Panc1 (cell line): ENCODE results near the gene FAAP24. TPM values are rescaled to one million over a fixed set of nuclear protein-coding genes. Genes with fewer than 3 reads are reported as not detected.

ENCODE experiments used
- ATAC-seq: fragments of 200-7000 bp; cut with Tn5 transposase; 2 replicates; pipeline ENCODE4 v1.9.1; 2020; ENCODE audit warnings: mild to moderate bottlenecking, moderate library complexity
- BruUV-seq: library from RNA; stranded (reverse); fragments of 400-500 nt; replicated peaks from 2 replicates; lab custom pipeline; 2021; lab: Mats Ljungman, UMichigan
- CTCF ChIA-PET: fragments of 300-600 bp; sonication (Branson Sonifier 250); formaldehyde crosslinking; loops from one replicate; lab custom pipeline; 2022; ENCODE audit warnings: antibody characterized with exemption; lab: Charles Lee
- POLR2A ChIA-PET: fragments of 300-600 bp; sonication (Branson Sonifier 250); formaldehyde crosslinking; loops from one replicate; lab custom pipeline; 2022; ENCODE audit warnings: antibody characterized with exemption; lab: Charles Lee
- DNase-seq: peaks from one replicate; pipeline ENCODE4 v3.0.0-alpha.2; 2010; ENCODE audit warnings: low read depth, low spot score
- H3K27ac ChIP-seq: 2 replicates; pipeline ENCODE4 v1.5.1; 2011; ENCODE audit warnings: mild to moderate bottlenecking, low read length, inconsistent platforms
- H3K27me3 ChIP-seq: fragments of 200-500 bp; sonication (Bioruptor generic); 2 replicates; pipeline ENCODE4 v1.6.0; 2014; ENCODE audit warnings: low read length, inconsistent platforms; ENCODE audit not compliant: control insufficient read depth, insufficient read depth
- H3K36me3 ChIP-seq: fragments of 200-500 bp; sonication (Bioruptor generic); 2 replicates; pipeline ENCODE4 v1.5.1; 2014; ENCODE audit warnings: inconsistent platforms, mild to moderate bottlenecking, low read length, moderate library complexity; ENCODE audit not compliant: control insufficient read depth, insufficient read depth
- H3K4me1 ChIP-seq: 2 replicates; pipeline ENCODE4 v1.5.1; 2011; ENCODE audit warnings: inconsistent platforms, mild to moderate bottlenecking, low read length, moderate library complexity; ENCODE audit not compliant: control insufficient read depth, insufficient read depth
- H3K4me3 ChIP-seq, 2 experiments: 2 replicates each; pipeline ENCODE4 v1.5.1; 2011 to 2012; ENCODE audit warnings: low read depth in 2 of 2, low read length in 2 of 2, mild to moderate bottlenecking in 2 of 2, inconsistent platforms in 1 of 2, moderate library complexity in 1 of 2
- H3K9me3 ChIP-seq: fragments of 200-500 bp; sonication (Bioruptor generic); 2 replicates; pipeline ENCODE4 v1.5.1; 2014; ENCODE audit warnings: low read depth, mild to moderate bottlenecking, inconsistent platforms, low read length, moderate library complexity; ENCODE audit not compliant: control insufficient read depth, insufficient read depth
- POLR2AphosphoS5 ChIP-seq: IDR thresholded peaks from 2 replicates; pipeline ENCODE4 v1.6.1; 2012; ENCODE audit warnings: mild to moderate bottlenecking, low read depth, low read length, moderate library complexity
- SIN3A ChIP-seq: IDR thresholded peaks from 2 replicates; pipeline ENCODE4 v1.6.1; 2012; ENCODE audit warnings: low read depth, mild to moderate bottlenecking, low read length, moderate library complexity, borderline replicate concordance; ENCODE audit not compliant: insufficient read depth
- TCF7L2 ChIP-seq: IDR thresholded peaks from 2 replicates; pipeline ENCODE4 v1.6.1; 2011; ENCODE audit warnings: mild to moderate bottlenecking, low read depth, low read length, inconsistent platforms
- in situ Hi-C: cut with HindIII; loops from 2 replicates; pipeline ENCODE4 v1.10.0; 2016; ENCODE audit warnings: low sequenced_read_pairs, low pct_unique_long_range_greater_than_20kb
- intact Hi-C: fragments of 100-400 bp; cut with micrococcal nuclease; formaldehyde crosslinking; loops from one replicate; pipeline ENCODE4 v1.10.0; 2022; ENCODE audit not compliant: unreplicated experiment
- total RNA-seq: library from RNA; stranded (reverse); gene quantifications from one replicate; pipeline ENCODE4 v1.2.1, GENCODE V29; 2021; ENCODE audit not compliant: unreplicated experiment
- TF ChIP-seq, protein P1 (sequence below), 2 experiments: IDR thresholded peaks; 2 replicates each; pipeline ENCODE4 v1.6.1; 2011 to 2012; ENCODE audit warnings: low read depth in 2 of 2, control low read depth in 1 of 2, low read length in 1 of 2, mild to moderate bottlenecking in 1 of 2, moderate library complexity in 1 of 2; ENCODE audit not compliant: insufficient read depth in 1 of 2
- TF ChIP-seq, protein P2 (sequence below): fragments of 450-650 bp; IDR thresholded peaks from 2 replicates; pipeline ENCODE4 v1.5.1; 2017; ENCODE audit warnings: mild to moderate bottlenecking

Gene FAAP24
- total RNA-seq, 1 experiment from 2014 or later: 16.0 TPM

DNA sequence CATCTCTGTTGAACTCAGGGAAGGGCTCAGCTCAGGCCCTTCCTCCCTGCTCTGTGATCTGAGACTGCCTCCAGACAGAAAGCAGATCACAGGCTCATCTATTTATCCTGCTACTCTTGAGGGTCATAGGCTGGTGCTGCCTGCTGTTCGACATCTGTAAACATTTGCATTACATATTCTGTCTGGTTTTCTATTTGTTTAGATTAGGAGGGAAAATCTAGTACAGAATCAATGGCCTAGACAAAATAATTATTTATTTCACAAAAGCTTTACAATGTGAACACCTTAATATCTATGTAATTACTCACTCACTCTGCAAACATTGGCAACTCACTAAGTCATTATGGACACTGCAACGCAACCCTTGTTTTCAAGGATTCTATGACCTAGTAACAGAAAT is 43.2 kb upstream of the FAAP24 start:
- H3K4me1 ChIP-seq: no peaks in the 10 kb centered on the region
- POLR2A ChIA-PET: no interaction called here
- intact Hi-C loops: no loop called here
- H3K4me3 ChIP-seq: no peak overlapping the region
- H3K36me3 ChIP-seq: no peaks in the 10 kb centered on the region
- no peak for TF ChIP-seq TCF7L2
- TF ChIP-seq, protein P1, sequence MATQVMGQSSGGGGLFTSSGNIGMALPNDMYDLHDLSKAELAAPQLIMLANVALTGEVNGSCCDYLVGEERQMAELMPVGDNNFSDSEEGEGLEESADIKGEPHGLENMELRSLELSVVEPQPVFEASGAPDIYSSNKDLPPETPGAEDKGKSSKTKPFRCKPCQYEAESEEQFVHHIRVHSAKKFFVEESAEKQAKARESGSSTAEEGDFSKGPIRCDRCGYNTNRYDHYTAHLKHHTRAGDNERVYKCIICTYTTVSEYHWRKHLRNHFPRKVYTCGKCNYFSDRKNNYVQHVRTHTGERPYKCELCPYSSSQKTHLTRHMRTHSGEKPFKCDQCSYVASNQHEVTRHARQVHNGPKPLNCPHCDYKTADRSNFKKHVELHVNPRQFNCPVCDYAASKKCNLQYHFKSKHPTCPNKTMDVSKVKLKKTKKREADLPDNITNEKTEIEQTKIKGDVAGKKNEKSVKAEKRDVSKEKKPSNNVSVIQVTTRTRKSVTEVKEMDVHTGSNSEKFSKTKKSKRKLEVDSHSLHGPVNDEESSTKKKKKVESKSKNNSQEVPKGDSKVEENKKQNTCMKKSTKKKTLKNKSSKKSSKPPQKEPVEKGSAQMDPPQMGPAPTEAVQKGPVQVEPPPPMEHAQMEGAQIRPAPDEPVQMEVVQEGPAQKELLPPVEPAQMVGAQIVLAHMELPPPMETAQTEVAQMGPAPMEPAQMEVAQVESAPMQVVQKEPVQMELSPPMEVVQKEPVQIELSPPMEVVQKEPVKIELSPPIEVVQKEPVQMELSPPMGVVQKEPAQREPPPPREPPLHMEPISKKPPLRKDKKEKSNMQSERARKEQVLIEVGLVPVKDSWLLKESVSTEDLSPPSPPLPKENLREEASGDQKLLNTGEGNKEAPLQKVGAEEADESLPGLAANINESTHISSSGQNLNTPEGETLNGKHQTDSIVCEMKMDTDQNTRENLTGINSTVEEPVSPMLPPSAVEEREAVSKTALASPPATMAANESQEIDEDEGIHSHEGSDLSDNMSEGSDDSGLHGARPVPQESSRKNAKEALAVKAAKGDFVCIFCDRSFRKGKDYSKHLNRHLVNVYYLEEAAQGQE (IDR thresholded peaks at IDR 0.05; ENCODE audit: insufficient read depth in 1 of 2, low read depth in 2 of 2, low read length in 1 of 2): no peak
- no peak for TF ChIP-seq POLR2AphosphoS5
- no peak for TF ChIP-seq SIN3A
- TF ChIP-seq, protein P2, sequence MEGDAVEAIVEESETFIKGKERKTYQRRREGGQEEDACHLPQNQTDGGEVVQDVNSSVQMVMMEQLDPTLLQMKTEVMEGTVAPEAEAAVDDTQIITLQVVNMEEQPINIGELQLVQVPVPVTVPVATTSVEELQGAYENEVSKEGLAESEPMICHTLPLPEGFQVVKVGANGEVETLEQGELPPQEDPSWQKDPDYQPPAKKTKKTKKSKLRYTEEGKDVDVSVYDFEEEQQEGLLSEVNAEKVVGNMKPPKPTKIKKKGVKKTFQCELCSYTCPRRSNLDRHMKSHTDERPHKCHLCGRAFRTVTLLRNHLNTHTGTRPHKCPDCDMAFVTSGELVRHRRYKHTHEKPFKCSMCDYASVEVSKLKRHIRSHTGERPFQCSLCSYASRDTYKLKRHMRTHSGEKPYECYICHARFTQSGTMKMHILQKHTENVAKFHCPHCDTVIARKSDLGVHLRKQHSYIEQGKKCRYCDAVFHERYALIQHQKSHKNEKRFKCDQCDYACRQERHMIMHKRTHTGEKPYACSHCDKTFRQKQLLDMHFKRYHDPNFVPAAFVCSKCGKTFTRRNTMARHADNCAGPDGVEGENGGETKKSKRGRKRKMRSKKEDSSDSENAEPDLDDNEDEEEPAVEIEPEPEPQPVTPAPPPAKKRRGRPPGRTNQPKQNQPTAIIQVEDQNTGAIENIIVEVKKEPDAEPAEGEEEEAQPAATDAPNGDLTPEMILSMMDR: no peak
- in situ Hi-C loops: no loop called here
- no peaks in the 10 kb centered on the region; the same call in 1 of the 2 replicates for H3K9me3 ChIP-seq
- DNase-seq (peak; percentile 47), ATAC-seq (peak; percentile 78)
- CTCF ChIA-PET: no interaction called here
- no TSS peak for BruUV-seq
- H3K27ac ChIP-seq: no peak overlapping the region
- no peaks in the 10 kb centered on the region for H3K27me3 ChIP-seq

DNA sequence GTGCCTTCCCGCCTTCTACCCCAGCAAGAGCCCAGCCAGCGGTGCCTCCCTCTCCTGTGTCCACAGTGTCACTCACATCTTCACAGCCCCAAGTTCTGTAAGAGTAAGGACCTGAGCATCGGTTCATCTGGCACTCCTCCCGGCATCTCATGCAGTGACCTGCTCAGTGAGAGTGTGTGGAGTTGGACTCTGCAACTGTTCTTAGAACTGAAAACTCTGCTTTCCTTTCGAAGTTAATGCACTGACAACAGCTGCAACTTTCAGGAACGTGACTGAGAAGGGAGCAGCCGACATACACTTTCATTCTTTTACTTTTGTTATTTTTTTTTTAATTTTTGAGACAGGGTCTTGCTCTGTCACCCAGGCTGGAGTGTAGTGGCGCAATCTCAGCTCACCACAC is 41.5 kb upstream of the FAAP24 start:
- Histone ChIP-seq H3K4me3 (no peak overlapping the region), H3K27me3 (no peaks in the 10 kb centered on the region), H3K4me1 (no peaks in the 10 kb centered on the region), H3K36me3 (no peaks in the 10 kb centered on the region), H3K9me3 (no peaks in the 10 kb centered on the region; the same call in 1 of the 2 replicates), H3K27ac (no peak overlapping the region)
- ATAC-seq: no peak
- ChIA-PET CTCF (no interaction called here), POLR2A (interaction anchor here (0.5 to 0.9 kb wide), 2 partner anchors 17 to 44 kb away, joined by 3 to 4 read pairs; no protein-coding TSS in a partner anchor)
- BruUV-seq: TSS peak; percentile 40
- TF ChIP-seq TCF7L2 (no peak), SIN3A (no peak), POLR2AphosphoS5 (no peak)
- TF ChIP-seq, protein P1 (IDR thresholded peaks at IDR 0.05; ENCODE audit: insufficient read depth in 1 of 2, low read depth in 2 of 2, low read length in 1 of 2): no peak
- TF ChIP-seq, protein P2: no peak
- intact Hi-C loops (no loop called here), in situ Hi-C loops (no loop called here)
- DNase-seq: no peak
